Measurements from ENCODE around the gene TMEM140.

GRCh38 chr7:135117096-135117495 is 30.8 kb upstream of the TMEM140 start:
- no peak for TF ChIP-seq CTCF (IDR thresholded peaks at IDR 0.05)
- TF ChIP-seq POLR2A (IDR thresholded peaks at IDR 0.05) = no peak
- TF ChIP-seq EP300 (IDR thresholded peaks at IDR 0.05) = no peak

Data from gastroesophageal sphincter (tissue), 3 donors.